Transverse colon (tissue), 4 donors: ENCODE measurements around the gene NT5C1A. TPM values are rescaled to one million over a fixed set of nuclear protein-coding genes. Genes with fewer than 3 reads are reported as not detected.

ENCODE experiments used
- DNase-seq: peaks from one replicate; pipeline ENCODE4 v3.0.0-alpha.2; 2019
- H3K27ac ChIP-seq, 4 donors: fragments of 200-600 bp; sonication (generic); 2 replicates each; pipeline ENCODE4 v1.5.1; 2016 to 2018; ENCODE audit warnings: inconsistent platforms in 4 of 4
- H3K27me3 ChIP-seq: fragments of 200-600 bp; sonication (generic); 2 replicates; pipeline ENCODE4 v1.5.1; 2017; ENCODE audit warnings: inconsistent platforms
- H3K36me3 ChIP-seq, 4 donors: fragments of 200-600 bp; sonication (generic); 2 replicates each; pipeline ENCODE4 v1.5.1; 2017 to 2019; ENCODE audit warnings: inconsistent platforms in 4 of 4
- H3K4me1 ChIP-seq, 4 donors: fragments of 200-600 bp; sonication (generic); 2 replicates each; pipeline ENCODE4 v1.5.1; 2017 to 2020; ENCODE audit warnings: inconsistent platforms in 4 of 4
- H3K4me3 ChIP-seq, 4 donors: fragments of 200-600 bp; sonication (generic); 1 replicate in 1 of 4; 2 replicates in 3 of 4; pipeline versions ENCODE4 v1.5.1 to v1.6.1; 2017 to 2019; ENCODE audit warnings: inconsistent platforms in 4 of 4
- H3K9me3 ChIP-seq, 2 donors: fragments of 200-600 bp; sonication (generic); 2 replicates each; pipeline ENCODE4 v1.5.1; 2017 to 2019; ENCODE audit warnings: inconsistent platforms in 2 of 2
- EP300 ChIP-seq: sonication (generic); formaldehyde crosslinking; IDR thresholded peaks from one replicate; pipeline ENCODE4 v1.6.1; 2017; ENCODE audit warnings: antibody characterized with exemption, low read depth
- POLR2A ChIP-seq: fragments of 450-650 bp; IDR thresholded peaks from one replicate; pipeline ENCODE4 v1.6.1; 2016; ENCODE audit warnings: antibody characterized with exemption, mild to moderate bottlenecking, moderate library complexity
- POLR2AphosphoS5 ChIP-seq, 3 donors: sonication (generic); formaldehyde crosslinking; IDR thresholded peaks; one replicate each; pipeline ENCODE4 v1.6.1; 2016; ENCODE audit warnings: antibody characterized with exemption in 3 of 3
- WGBS, 2 donors: methylation state at CpG; one replicate each; pipeline ENCODE4 v1.1.5; 2018; ENCODE audit warnings: low coverage in 1 of 2; 5-methylcytosine and 5-hydroxymethylcytosine counted together
- in situ Hi-C, 4 donors: fragments of 200-750 bp; cut with MboI; loops; one replicate each; pipeline versions ENCODE4 v1.15.0 to v1.15.1; 2017; ENCODE audit warnings: low sequenced_read_pairs in 3 of 4, low pct_ligation_motif_present in 1 of 4, low pct_unique_long_range_greater_than_20kb in 1 of 4
- intact Hi-C: fragments of 100-400 bp; cut with DNase I; formaldehyde crosslinking; loops from one replicate; pipeline ENCODE4 v1.15.1; 2023; ENCODE audit warnings: low total_unique reads
- total RNA-seq, 4 donors: library from RNA; depleted of rRNA; stranded (reverse); fragments of >200 nt; gene quantifications; one replicate each; pipeline ENCODE4 v1.1.0, GENCODE V29; 2016
- TF ChIP-seq, protein P1 (sequence below), 5 experiments: fragments of 200-600 bp in 3 of 5; fragments of 450-650 bp in 2 of 5; sonication (generic) in 3 of 5; IDR thresholded peaks; 1 replicate in 2 of 5; 2 replicates in 3 of 5; pipeline ENCODE4 v1.5.1; 2016 to 2017; ENCODE audit warnings: antibody characterized with exemption in 5 of 5, inconsistent platforms in 3 of 5, mild to moderate bottlenecking in 2 of 5, moderate library complexity in 1 of 5

Gene NT5C1A
- total RNA-seq, 4 donors from 2014 or later = not detected

DNA sequence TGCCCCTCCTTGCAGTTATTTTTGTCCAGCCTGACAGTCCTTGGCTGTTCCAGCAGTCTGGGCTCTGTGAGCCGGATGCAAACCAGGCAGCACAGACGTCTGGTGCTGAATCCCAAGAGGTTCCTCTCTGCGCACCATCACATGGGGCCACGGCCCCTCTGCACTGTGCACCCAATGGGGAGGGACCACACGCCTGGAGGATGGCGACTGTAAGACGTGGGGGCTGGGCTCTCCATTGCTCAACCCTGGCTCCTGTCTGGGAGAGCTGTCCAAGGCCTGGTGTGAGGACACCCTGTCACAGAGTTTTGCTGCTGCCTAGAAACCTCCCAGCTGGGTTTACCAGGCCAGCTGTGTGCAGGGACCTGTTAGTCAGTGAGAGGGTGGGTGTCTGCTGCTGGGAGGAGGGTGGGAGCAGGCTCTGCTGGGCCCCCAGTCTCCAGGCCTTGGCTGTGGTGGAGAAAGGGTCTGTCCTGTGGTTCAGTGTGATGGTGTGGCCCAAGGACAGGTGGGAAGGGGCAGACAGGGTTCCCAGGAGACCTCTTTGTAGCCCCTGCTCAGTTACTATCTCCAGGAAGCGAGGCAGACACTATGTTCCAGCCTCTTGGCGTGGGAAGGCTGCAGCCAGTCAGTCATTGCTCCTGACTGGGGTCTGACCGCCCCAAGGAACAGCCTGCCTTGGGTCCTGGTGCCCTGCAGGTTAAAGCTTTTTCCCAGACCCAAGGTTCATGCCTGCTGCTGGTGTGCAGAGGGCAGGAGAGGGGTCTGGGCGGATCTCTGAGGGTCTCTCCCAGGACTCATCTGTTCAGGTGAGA is 46.2 kb downstream of the NT5C1A start:
- peaks cover 0 to 3% (median 0%) of the 10 kb centered on the region in 4 donors for H3K4me1 ChIP-seq
- no peaks in the 10 kb centered on the region for H3K9me3 ChIP-seq
- no peak overlapping the region for H3K4me3 ChIP-seq
- H3K27ac ChIP-seq = peak overlapping the region in 3 of 4 donors; percentile 29 to 48 (median 44)
- peak; percentile 43 for DNase-seq
- no peaks in the 10 kb centered on the region for H3K27me3 ChIP-seq
- WGBS, 2 donors = 81% methylated on average over 11 of the region's 11 CpGs; no CpG with 5 or more reads in 1 of the 2 donors
- no peaks in the 10 kb centered on the region for H3K36me3 ChIP-seq
- in situ Hi-C loops = no loop called here
- intact Hi-C loops = no loop called here
- peak; percentile 61 to 70 (median 69) for TF ChIP-seq POLR2AphosphoS5 (IDR thresholded peaks at IDR 0.05)
- TF ChIP-seq EP300 = no peak

DNA sequence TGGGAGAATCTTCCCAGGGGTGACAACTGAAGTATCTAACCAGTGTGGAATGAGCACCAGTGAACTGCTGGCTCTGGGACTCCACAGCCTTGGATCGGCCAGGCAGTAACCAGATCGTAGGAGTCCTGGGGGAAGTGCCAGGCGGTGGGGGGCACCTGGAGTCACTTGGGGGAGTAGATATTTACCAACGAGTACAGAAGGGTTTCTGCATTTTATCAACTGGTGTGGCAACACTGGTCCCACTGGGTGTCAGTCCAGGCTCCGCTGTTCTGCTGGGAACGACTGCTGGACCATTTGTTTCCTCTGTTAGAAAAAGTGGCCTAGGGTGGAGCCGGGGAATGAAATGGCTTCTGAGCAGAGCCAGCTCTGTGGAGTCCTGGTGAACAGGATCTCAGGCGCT is 46.9 kb downstream of the NT5C1A start:
- Histone ChIP-seq H3K4me1 (peaks cover 0 to 3% (median 0%) of the 10 kb centered on the region in 4 donors), H3K27ac (peak overlapping the region in 2 of 4 donors; percentile 34 to 44), H3K4me3 (no peak overlapping the region), H3K36me3 (no peaks in the 10 kb centered on the region), H3K27me3 (no peaks in the 10 kb centered on the region), H3K9me3 (no peaks in the 10 kb centered on the region)
- WGBS, 2 donors = 63 to 71% methylated on average over 4 to 8 of the region's 8 CpGs
- DNase-seq = no peak
- TF ChIP-seq POLR2AphosphoS5 (IDR thresholded peaks at IDR 0.05) (no peak), POLR2A (no peak), EP300 (no peak)
- TF ChIP-seq, protein P1, sequence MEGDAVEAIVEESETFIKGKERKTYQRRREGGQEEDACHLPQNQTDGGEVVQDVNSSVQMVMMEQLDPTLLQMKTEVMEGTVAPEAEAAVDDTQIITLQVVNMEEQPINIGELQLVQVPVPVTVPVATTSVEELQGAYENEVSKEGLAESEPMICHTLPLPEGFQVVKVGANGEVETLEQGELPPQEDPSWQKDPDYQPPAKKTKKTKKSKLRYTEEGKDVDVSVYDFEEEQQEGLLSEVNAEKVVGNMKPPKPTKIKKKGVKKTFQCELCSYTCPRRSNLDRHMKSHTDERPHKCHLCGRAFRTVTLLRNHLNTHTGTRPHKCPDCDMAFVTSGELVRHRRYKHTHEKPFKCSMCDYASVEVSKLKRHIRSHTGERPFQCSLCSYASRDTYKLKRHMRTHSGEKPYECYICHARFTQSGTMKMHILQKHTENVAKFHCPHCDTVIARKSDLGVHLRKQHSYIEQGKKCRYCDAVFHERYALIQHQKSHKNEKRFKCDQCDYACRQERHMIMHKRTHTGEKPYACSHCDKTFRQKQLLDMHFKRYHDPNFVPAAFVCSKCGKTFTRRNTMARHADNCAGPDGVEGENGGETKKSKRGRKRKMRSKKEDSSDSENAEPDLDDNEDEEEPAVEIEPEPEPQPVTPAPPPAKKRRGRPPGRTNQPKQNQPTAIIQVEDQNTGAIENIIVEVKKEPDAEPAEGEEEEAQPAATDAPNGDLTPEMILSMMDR (IDR thresholded peaks at IDR 0.05) = no peak
- in situ Hi-C loops (no loop called here), intact Hi-C loops (no loop called here)

GRCh38 chr1:39623053-39623452 is 48.9 kb downstream of the NT5C1A start:
- no peak overlapping the region for H3K4me3 ChIP-seq
- peaks cover 0 to 3% (median 0%) of the 10 kb centered on the region in 4 donors for H3K4me1 ChIP-seq
- no peaks in the 10 kb centered on the region for H3K9me3 ChIP-seq
- TF ChIP-seq POLR2AphosphoS5 (IDR thresholded peaks at IDR 0.05) (no peak), EP300 (no peak), POLR2A (no peak)
- TF ChIP-seq, protein P1 (IDR thresholded peaks at IDR 0.05) = no peak
- H3K36me3 ChIP-seq = no peaks in the 10 kb centered on the region
- 75% methylated on average over 6 of the region's 6 CpGs; no CpG with 5 or more reads in 1 of the 2 donors for WGBS, 2 donors
- intact Hi-C loops (no loop called here), in situ Hi-C loops (no loop called here)
- no peak for DNase-seq
- no peaks in the 10 kb centered on the region for H3K27me3 ChIP-seq
- H3K27ac ChIP-seq = no peak overlapping the region

GRCh38 chr1:39622427-39622826 is 49.5 kb downstream of the NT5C1A start:
- H3K4me3 ChIP-seq = no peak overlapping the region
- intact Hi-C loops = no loop called here
- no peaks in the 10 kb centered on the region for H3K27me3 ChIP-seq
- no peaks in the 10 kb centered on the region for H3K9me3 ChIP-seq
- no peaks in the 10 kb centered on the region for H3K36me3 ChIP-seq
- no peak overlapping the region for H3K27ac ChIP-seq
- WGBS, 2 donors = 95% methylated on average over 3 of the region's 3 CpGs; no CpG with 5 or more reads in 1 of the 2 donors
- in situ Hi-C loops = no loop called here
- H3K4me1 ChIP-seq = peaks cover 0 to 3% (median 0%) of the 10 kb centered on the region in 4 donors
- TF ChIP-seq EP300 (no peak), POLR2AphosphoS5 (IDR thresholded peaks at IDR 0.05) (no peak), POLR2A (no peak)
- TF ChIP-seq, protein P1 (IDR thresholded peaks at IDR 0.05) = no peak
- DNase-seq = no peak
